GM23338 (cell line): ENCODE results near the gene LHB. TPM values are rescaled to one million over a fixed set of nuclear protein-coding genes. Genes with fewer than 3 reads are reported as not detected.

Experiments used
- ATAC-seq: fragments of 200-7000 bp; cut with Tn5 transposase; 3 replicates; pipeline ENCODE4 v1.9.1; 2020
- DNase-seq: peaks from one replicate; pipeline ENCODE4 v3.0.0-alpha.2; 2015; ENCODE audit warnings: low spot score
- H2AFZ ChIP-seq: fragments of 200-600 bp; sonication (generic); 2 replicates; pipeline ENCODE4 v1.8.0; 2016; ENCODE audit warnings: antibody characterized with exemption, mild to moderate bottlenecking, moderate library complexity
- H3F3A ChIP-seq: fragments of 200-600 bp; sonication (generic); replicated peaks from 2 replicates; pipeline ENCODE4 v1.8.0; 2017; ENCODE audit warnings: antibody characterized with exemption, mixed run types, low read depth
- H3K27ac ChIP-seq: fragments of 200-600 bp; sonication (generic); 2 replicates; pipeline ENCODE4 v1.6.1; 2016; ENCODE audit warnings: low read depth
- H3K27me3 ChIP-seq: fragments of 200-600 bp; sonication (generic); 2 replicates; pipeline ENCODE4 v1.8.0; 2016; ENCODE audit warnings: mild to moderate bottlenecking, mixed run types, moderate library complexity; ENCODE audit not compliant: insufficient read depth
- H3K36me3 ChIP-seq: fragments of 200-600 bp; sonication (generic); 2 replicates; pipeline ENCODE4 v1.8.0; 2016; ENCODE audit warnings: mild to moderate bottlenecking; ENCODE audit not compliant: insufficient read depth
- H3K4me1 ChIP-seq: fragments of 200-600 bp; sonication (generic); 2 replicates; pipeline ENCODE4 v1.8.0; 2016; ENCODE audit warnings: mild to moderate bottlenecking, moderate library complexity; ENCODE audit not compliant: insufficient read depth
- H3K4me2 ChIP-seq: fragments of 200-600 bp; sonication (generic); 2 replicates; pipeline ENCODE4 v1.7.1; 2017; ENCODE audit warnings: mixed run types
- H3K4me3 ChIP-seq: fragments of 200-600 bp; sonication (generic); 2 replicates; pipeline ENCODE4 v1.6.1; 2016; ENCODE audit warnings: mixed run types
- H3K79me2 ChIP-seq: fragments of 200-600 bp; sonication (generic); replicated peaks from 2 replicates; pipeline ENCODE4 v1.8.0; 2017; ENCODE audit warnings: mild to moderate bottlenecking; ENCODE audit not compliant: insufficient read depth
- H3K9me2 ChIP-seq: fragments of 200-600 bp; sonication (generic); 2 replicates; pipeline ENCODE4 v1.8.0; 2017; ENCODE audit not compliant: insufficient read depth
- H4K20me1 ChIP-seq: fragments of 200-600 bp; sonication (generic); replicated peaks from 2 replicates; pipeline ENCODE4 v1.8.0; 2017; ENCODE audit warnings: mild to moderate bottlenecking; ENCODE audit not compliant: insufficient read depth
- H3K27ac Mint-ChIP-seq: 2 replicates; pipeline ENCODE4 v1.8.0; 2020; ENCODE audit warnings: inconsistent platforms, mild to moderate bottlenecking, moderate library complexity, mixed read lengths
- H3K27me3 Mint-ChIP-seq: 3 replicates; pipeline ENCODE4 v1.8.0; 2022; ENCODE audit warnings: low read depth, mild to moderate bottlenecking, moderate library complexity, mixed read lengths, inconsistent platforms; ENCODE audit not compliant: insufficient read depth, poor library complexity
- H3K36me3 Mint-ChIP-seq: 3 replicates; pipeline ENCODE4 v1.8.0; 2021; ENCODE audit warnings: low read depth, mild to moderate bottlenecking, inconsistent platforms, moderate library complexity, mixed read lengths
- H3K4me1 Mint-ChIP-seq: 3 replicates; pipeline ENCODE4 v1.8.0; 2020; ENCODE audit warnings: mild to moderate bottlenecking, inconsistent platforms, mixed read lengths
- H3K4me3 Mint-ChIP-seq: 3 replicates; pipeline ENCODE4 v1.8.0; 2021; ENCODE audit warnings: moderate library complexity, mild to moderate bottlenecking, inconsistent platforms, mixed read lengths
- H3K9me3 Mint-ChIP-seq: 3 replicates; pipeline ENCODE4 v1.8.0; 2020; ENCODE audit warnings: moderate library complexity, mild to moderate bottlenecking, inconsistent platforms, mixed read lengths
- CREB1 ChIP-seq: fragments of 250-450 bp; sonication (Bioruptor Pico); IDR thresholded peaks from 2 replicates; pipeline ENCODE4 v1.5.0; 2020; ENCODE audit warnings: low read depth, mild to moderate bottlenecking, moderate library complexity
- CTCF ChIP-seq, 2 experiments: fragments of 200-600 bp in 1 of 2; sonication (generic) in 1 of 2; conservative IDR thresholded peaks; 2 replicates each; pipeline versions ENCODE4 v1.5.1 to v1.6.1; 2016 to 2017; ENCODE audit warnings: antibody characterized with exemption in 2 of 2, low read depth in 2 of 2, mild to moderate bottlenecking in 2 of 2, moderate library complexity in 1 of 2
- ETS1 ChIP-seq: IDR thresholded peaks from 2 replicates; pipeline ENCODE4 v1.6.1; 2016; ENCODE audit warnings: antibody characterized with exemption
- EZH2 ChIP-seq: fragments of 200-600 bp; sonication (generic); IDR thresholded peaks from one replicate; pipeline ENCODE4 v1.8.0; 2017; ENCODE audit warnings: antibody characterized with exemption, mild to moderate bottlenecking, low read depth; ENCODE audit not compliant: unreplicated experiment
- EZH2phosphoT487 ChIP-seq: fragments of 200-600 bp; sonication (generic); IDR thresholded peaks from one replicate; pipeline ENCODE4 v1.8.1; 2018; ENCODE audit warnings: antibody characterized with exemption; ENCODE audit not compliant: unreplicated experiment
- JUNB ChIP-seq: IDR thresholded peaks from one replicate; pipeline ENCODE4 v1.6.1; 2016; ENCODE audit warnings: antibody characterized with exemption; ENCODE audit not compliant: unreplicated experiment
- NANOG ChIP-seq: IDR thresholded peaks from 2 replicates; pipeline ENCODE4 v1.6.1; 2016; ENCODE audit warnings: antibody characterized with exemption, borderline replicate concordance
- POLR2AphosphoS5 ChIP-seq: IDR thresholded peaks from 2 replicates; pipeline ENCODE4 v1.6.1; 2016; ENCODE audit warnings: antibody characterized with exemption, low read depth
- REST ChIP-seq: IDR thresholded peaks from one replicate; pipeline ENCODE4 v1.6.1; 2018; ENCODE audit warnings: antibody characterized with exemption; ENCODE audit not compliant: unreplicated experiment
- STAT1 ChIP-seq: IDR thresholded peaks from one replicate; pipeline ENCODE4 v1.6.1; 2016; ENCODE audit warnings: antibody characterized with exemption; ENCODE audit not compliant: unreplicated experiment
- ZNF114 ChIP-seq: fragments of 250-450 bp; sonication (Bioruptor Pico); IDR thresholded peaks from 2 replicates; pipeline ENCODE4 v1.5.0; 2020; ENCODE audit warnings: mild to moderate bottlenecking, moderate library complexity
- ZNF331 ChIP-seq: fragments of 250-450 bp; sonication (Bioruptor Pico); IDR thresholded peaks from 2 replicates; pipeline ENCODE4 v1.5.0; 2020; ENCODE audit warnings: low read depth, mild to moderate bottlenecking, moderate library complexity
- ZNF462 ChIP-seq: fragments of 250-450 bp; sonication (Bioruptor Pico); IDR thresholded peaks from 2 replicates; pipeline ENCODE4 v1.5.0; 2020; ENCODE audit warnings: mild to moderate bottlenecking, moderate library complexity
- polyA plus RNA-seq: library from polyadenylated mRNA; unstranded; fragments of >200 nt; fragmentation: Nextera tagmentation; extraction: Ambion mirVana; gene quantifications from 2 replicates; pipeline ENCODE4 v1.2.1, GENCODE V29; 2016
- total RNA-seq: library from RNA; depleted of rRNA; stranded (reverse); fragments of >200 nt; shearing (Covaris generic); gene quantifications from 2 replicates; pipeline ENCODE4 v1.2.3, GENCODE V29; 2014

Gene LHB
- total and polyA plus RNA-seq, 2 experiments from 2014 or later: 0.76 TPM; not detected in 1

- ATAC-seq: peak; percentile 12
- peaks cover 11% of the 10 kb centered on the region for H4K20me1 ChIP-seq
Measured at GRCh38 chr19:48969276-48970138, 47.4 kb downstream of the LHB start.

More at GRCh38 chr19:48969276-48970138, 47.4 kb downstream of the LHB start:
- Histone ChIP-seq H3K4me1 (peaks cover 5% of the 10 kb centered on the region; the same call in 1 of the 2 replicates), H3K79me2 (peaks cover 19% of the 10 kb centered on the region), H3F3A (peaks cover 37% of the 10 kb centered on the region), H3K36me3 (peaks cover 13% of the 10 kb centered on the region), H3K4me3 (no peak overlapping the region), H3K27ac (no peak overlapping the region), H3K27me3 (no peaks in the 10 kb centered on the region), H3K4me2 (no peak overlapping the region), H2AFZ (no peak overlapping the region), H3K9me2 (no peaks in the 10 kb centered on the region)
- TF ChIP-seq REST: no peak
- no peak for TF ChIP-seq JUNB
- no peak for TF ChIP-seq ZNF462
- TF ChIP-seq STAT1: no peak
- no peak for TF ChIP-seq NANOG
- no peak for TF ChIP-seq ZNF331 (CRISPR knock-in tag)
- TF ChIP-seq CREB1: no peak
- TF ChIP-seq EZH2: no peak
- TF ChIP-seq EZH2phosphoT487: no peak
- TF ChIP-seq ZNF114 (CRISPR knock-in tag): no peak
- TF ChIP-seq ETS1: no peak
- no peak for TF ChIP-seq POLR2AphosphoS5
- TF ChIP-seq CTCF (conservative IDR thresholded peaks at IDR 0.05; ENCODE audit: low read depth in 2 of 2): no peak
- Mint-ChIP-seq H3K27me3 (peaks cover 38% of the 10 kb centered on the region), H3K4me3 (no peak overlapping the region), H3K36me3 (peaks cover 55% of the 10 kb centered on the region), H3K4me1 (peaks cover 20% of the 10 kb centered on the region), H3K9me3 (peaks cover 13% of the 10 kb centered on the region), H3K27ac (no peak overlapping the region)
- peak; percentile 77 for DNase-seq
